T-cell (primary cell): ENCODE results near the gene EPAS1. TPM values are rescaled to one million over a fixed set of nuclear protein-coding genes. Genes with fewer than 3 reads are reported as not detected.

Experiments used
- ATAC-seq, 4 experiments: fragments of 200-7000 bp in 3 of 4; fragments of 150-1000 bp in 1 of 4; cut with Tn5 transposase; replicated peaks in 1 of 4; 1 replicate in 3 of 4; 2 replicates in 1 of 4; pipeline ENCODE4 v1.10.0; 2021; ENCODE audit warnings: moderate library complexity in 3 of 4, mild to moderate bottlenecking in 2 of 4, moderate number of reproducible peaks in 1 of 4
- CTCF ChIA-PET, 2 donors: fragments of 300-600 bp; sonication (Branson Sonifier 250); formaldehyde crosslinking; loops; one replicate each; lab custom pipeline; 2022; ENCODE audit warnings: antibody characterized with exemption in 2 of 2; lab: Charles Lee
- POLR2A ChIA-PET, 2 donors: fragments of 300-600 bp; sonication (Branson Sonifier 250); formaldehyde crosslinking; loops; one replicate each; lab custom pipeline; 2022; ENCODE audit warnings: antibody characterized with exemption in 2 of 2; lab: Charles Lee
- DNase-seq, 35 experiments: peaks; one replicate each; pipeline versions ENCODE4 v3.0.0 to v3.0.0-alpha.2; 2013 to 2023
- H3K27ac ChIP-seq: one replicate; pipeline ENCODE4 v1.5.1; 2013; ENCODE audit warnings: low read length
- H3K27me3 ChIP-seq, 2 experiments: replicated peaks in 1 of 2; 1 replicate in 1 of 2; 2 replicates in 1 of 2; pipeline versions ENCODE4 v1.6.1 to v1.7.0; 2013; ENCODE audit warnings: low read length in 1 of 2, mixed read lengths in 1 of 2; ENCODE audit not compliant: control insufficient read depth in 2 of 2, insufficient read depth in 2 of 2; ENCODE audit errors: extremely low read depth in 1 of 2
- H3K36me3 ChIP-seq, 2 donors: 1 replicate in 1 of 2; 2 replicates in 1 of 2; pipeline versions ENCODE4 v1.6.1 to v1.7.0; 2013; ENCODE audit warnings: low read length in 1 of 2; ENCODE audit not compliant: control insufficient read depth in 2 of 2, insufficient read depth in 1 of 2; ENCODE audit errors: extremely low read depth in 1 of 2
- H3K4me1 ChIP-seq, 2 experiments: 1 replicate in 1 of 2; 2 replicates in 1 of 2; pipeline versions ENCODE4 v1.6.1 to v1.7.0; 2013; ENCODE audit warnings: low read length in 2 of 2, mixed read lengths in 1 of 2; ENCODE audit not compliant: insufficient read depth in 2 of 2, control insufficient read depth in 1 of 2; ENCODE audit errors: extremely low read depth in 1 of 2
- H3K4me3 ChIP-seq, 2 donors: 1 replicate in 1 of 2; 2 replicates in 1 of 2; pipeline versions ENCODE4 v1.5.1 to v1.7.0; 2013; ENCODE audit warnings: mild to moderate bottlenecking in 2 of 2, low read length in 1 of 2, moderate library complexity in 1 of 2; ENCODE audit not compliant: control insufficient read depth in 1 of 2; ENCODE audit errors: extremely low read depth in 1 of 2
- H3K9me3 ChIP-seq: 2 replicates; pipeline ENCODE4 v1.7.0; 2013
- H3K27ac Mint-ChIP-seq, 2 donors: one replicate each; pipeline ENCODE4 v1.8.0; 2020 to 2021; ENCODE audit warnings: mild to moderate bottlenecking in 2 of 2, mixed read lengths in 2 of 2
- H3K27me3 Mint-ChIP-seq, 2 donors: one replicate each; pipeline ENCODE4 v1.8.0; 2021 to 2022; ENCODE audit warnings: mixed read lengths in 2 of 2
- H3K36me3 Mint-ChIP-seq: one replicate; pipeline ENCODE4 v1.8.0; 2021; ENCODE audit warnings: mixed read lengths
- H3K4me1 Mint-ChIP-seq, 3 donors: one replicate each; pipeline ENCODE4 v1.8.0; 2020 to 2022; ENCODE audit warnings: mixed read lengths in 3 of 3, mild to moderate bottlenecking in 1 of 3
- H3K4me3 Mint-ChIP-seq, 3 donors: one replicate each; pipeline ENCODE4 v1.8.0; 2020 to 2022; ENCODE audit warnings: mild to moderate bottlenecking in 3 of 3, mixed read lengths in 3 of 3, moderate library complexity in 3 of 3
- H3K9me3 Mint-ChIP-seq, 3 donors: one replicate each; pipeline ENCODE4 v1.8.0; 2020 to 2022; ENCODE audit warnings: mixed read lengths in 3 of 3
- WGBS: methylation state at CpG from one replicate; pipeline ENCODE4 v1.1.5; 2013; ENCODE audit warnings: missing lambda C conversion rate; ENCODE audit not compliant: insufficient coverage; 5-methylcytosine and 5-hydroxymethylcytosine counted together
- total RNA-seq, 35 experiments: library from RNA in 6 of 35; stranded (reverse) in 6 of 35; fragments of 120-200 nt in 1 of 35; gene quantifications; one replicate each; pipeline versions ENCODE4 v1.2.1 to v1.2.4 and lab custom pipeline; 2013 to 2026

Gene EPAS1
- total RNA-seq, 5 donors from 2014 or later (not counting 1 experiment from before 2014, with no cell fraction given): 1.0 to 4.0 (median 3.0) TPM

- Histone ChIP-seq H3K36me3 (no peaks in the 10 kb centered on the region), H3K9me3 (no peaks in the 10 kb centered on the region), H3K27me3 (no peaks in the 10 kb centered on the region), H3K4me1 (no peaks in the 10 kb centered on the region), H3K4me3 (no peak overlapping the region), H3K27ac (no peak overlapping the region)
- Mint-ChIP-seq H3K27ac (no peak overlapping the region), H3K36me3 (peaks cover 2% of the 10 kb centered on the region), H3K4me3 (no peak overlapping the region), H3K27me3 (peaks cover 0 to 4% of the 10 kb centered on the region in 2 donors), H3K9me3 (peaks cover 0 to 12% (median 7%) of the 10 kb centered on the region in 3 donors), H3K4me1 (no peaks in the 10 kb centered on the region)
- ATAC-seq (no peak), DNase-seq (no peak)
- ChIA-PET POLR2A (no interaction called here), CTCF (interaction anchor here in 1 of 2 donors (0.9 kb wide), 1 partner anchor 49 kb away, joined by 3 read pairs; no protein-coding TSS in a partner anchor)
- 80% methylated on average over 1 of the region's 2 CpGs for WGBS
Measured at GRCh38 chr2:46411245-46411641, 114.0 kb downstream of the EPAS1 start.

GRCh38 chr2:46411985-46412384 is 114.8 kb downstream of the EPAS1 start:
- H3K4me3 Mint-ChIP-seq: no peak overlapping the region
- H3K4me1 Mint-ChIP-seq: no peaks in the 10 kb centered on the region
- Histone ChIP-seq H3K27me3 (no peaks in the 10 kb centered on the region), H3K9me3 (no peaks in the 10 kb centered on the region), H3K36me3 (no peaks in the 10 kb centered on the region), H3K4me3 (no peak overlapping the region), H3K27ac (no peak overlapping the region), H3K4me1 (no peaks in the 10 kb centered on the region)
- ChIA-PET POLR2A (no interaction called here), CTCF (no interaction called here)
- H3K27ac Mint-ChIP-seq: no peak overlapping the region
- peaks cover 0 to 4% of the 10 kb centered on the region in 2 donors for H3K27me3 Mint-ChIP-seq
- DNase-seq: no peak
- WGBS: no CpG with 5 or more reads among the region's 1 CpG
- peaks cover 0 to 19% (median 13%) of the 10 kb centered on the region in 3 donors for H3K9me3 Mint-ChIP-seq
- no peak for ATAC-seq
- H3K36me3 Mint-ChIP-seq: peaks cover 4% of the 10 kb centered on the region

- POLR2A ChIA-PET: no interaction called here
- no peak overlapping the region for H3K27ac ChIP-seq
- H3K9me3 Mint-ChIP-seq: peaks cover 4 to 30% (median 14%) of the 10 kb centered on the region in 3 donors
- H3K36me3 ChIP-seq: no peaks in the 10 kb centered on the region
- no peak overlapping the region for H3K27ac Mint-ChIP-seq
- H3K36me3 Mint-ChIP-seq: peaks cover 6% of the 10 kb centered on the region
- no peaks in the 10 kb centered on the region for H3K9me3 ChIP-seq
- CTCF ChIA-PET: interaction anchor here in 1 of 2 donors (0.7 kb wide), 1 partner anchor 10 kb away, joined by 4 read pairs; no protein-coding TSS in a partner anchor
- ATAC-seq: no peak
- no peaks in the 10 kb centered on the region for H3K27me3 ChIP-seq
- H3K4me1 ChIP-seq: no peaks in the 10 kb centered on the region
- peaks cover 3 to 4% of the 10 kb centered on the region in 2 donors for H3K27me3 Mint-ChIP-seq
- WGBS: no CpG with 5 or more reads among the region's 2 CpGs
- DNase-seq: no peak
- H3K4me3 ChIP-seq: no peak overlapping the region
- no peak overlapping the region for H3K4me3 Mint-ChIP-seq
- H3K4me1 Mint-ChIP-seq: peaks cover 0 to 4% (median 0%) of the 10 kb centered on the region in 3 donors
Measured at GRCh38 chr2:46413111-46413510, 115.9 kb downstream of the EPAS1 start.

- H3K4me3 ChIP-seq: no peak overlapping the region
- peaks cover 6 to 33% (median 14%) of the 10 kb centered on the region in 3 donors for H3K9me3 Mint-ChIP-seq
- no peak for ATAC-seq
- H3K36me3 ChIP-seq: no peaks in the 10 kb centered on the region
- POLR2A ChIA-PET: interaction anchor here in 1 of 2 donors (0.7 kb wide), 1 partner anchor 47 kb away, joined by 3 read pairs; no protein-coding TSS in a partner anchor
- no peaks in the 10 kb centered on the region for H3K9me3 ChIP-seq
- peaks cover 2 to 3% of the 10 kb centered on the region in 2 donors for H3K27me3 Mint-ChIP-seq
- H3K27ac ChIP-seq: no peak overlapping the region
- CTCF ChIA-PET: interaction anchor here in 1 of 2 donors (0.6 to 0.7 kb wide), 2 partner anchors 10 to 30 kb away, joined by 3 to 4 read pairs; no protein-coding TSS in a partner anchor
- peaks cover 7% of the 10 kb centered on the region for H3K36me3 Mint-ChIP-seq
- H3K27ac Mint-ChIP-seq: no peak overlapping the region
- no peaks in the 10 kb centered on the region for H3K27me3 ChIP-seq
- no peaks in the 10 kb centered on the region for H3K4me1 ChIP-seq
- no peak for DNase-seq
- H3K4me3 Mint-ChIP-seq: no peak overlapping the region
- H3K4me1 Mint-ChIP-seq: peaks cover 0 to 5% (median 0%) of the 10 kb centered on the region in 3 donors
Measured at GRCh38 chr2:46413631-46414030, 116.4 kb downstream of the EPAS1 start.

GRCh38 chr2:46414701-46415100 is 117.5 kb downstream of the EPAS1 start:
- H3K9me3 Mint-ChIP-seq: peaks cover 6 to 33% (median 14%) of the 10 kb centered on the region in 3 donors
- peaks cover 2 to 3% of the 10 kb centered on the region in 2 donors for H3K27me3 Mint-ChIP-seq
- no CpG with 5 or more reads among the region's 1 CpG for WGBS

GRCh38 chr2:46416280-46416679 is 119.1 kb downstream of the EPAS1 start:
- ATAC-seq: no peak
- Mint-ChIP-seq H3K27me3 (peaks cover 0 to 3% of the 10 kb centered on the region in 2 donors), H3K27ac (no peak overlapping the region), H3K36me3 (peaks cover 7% of the 10 kb centered on the region), H3K4me1 (peaks cover 0 to 5% (median 0%) of the 10 kb centered on the region in 3 donors), H3K4me3 (no peak overlapping the region), H3K9me3 (peaks cover 6 to 37% (median 14%) of the 10 kb centered on the region in 3 donors)
- no peak for DNase-seq
- CTCF ChIA-PET: no interaction called here
- POLR2A ChIA-PET: no interaction called here
- Histone ChIP-seq H3K36me3 (no peaks in the 10 kb centered on the region), H3K4me3 (no peak overlapping the region), H3K27me3 (no peaks in the 10 kb centered on the region), H3K9me3 (no peaks in the 10 kb centered on the region), H3K4me1 (no peaks in the 10 kb centered on the region), H3K27ac (no peak overlapping the region)

More at GRCh38 chr2:46414701-46415100, 117.5 kb downstream of the EPAS1 start:
- no peak overlapping the region for H3K4me3 ChIP-seq
- H3K4me1 ChIP-seq: no peaks in the 10 kb centered on the region
- Mint-ChIP-seq H3K36me3 (peaks cover 7% of the 10 kb centered on the region), H3K4me3 (no peak overlapping the region), H3K4me1 (peaks cover 0 to 5% (median 0%) of the 10 kb centered on the region in 3 donors), H3K27ac (peak overlapping the region in 1 of 2 donors; percentile 8)
- POLR2A ChIA-PET: no interaction called here
- DNase-seq (no peak), ATAC-seq (no peak)
- H3K36me3 ChIP-seq: no peaks in the 10 kb centered on the region
- CTCF ChIA-PET: no interaction called here
- H3K27ac ChIP-seq: no peak overlapping the region
- no peaks in the 10 kb centered on the region for H3K27me3 ChIP-seq
- no peaks in the 10 kb centered on the region for H3K9me3 ChIP-seq
